Heart left ventricle (tissue), 13 donors: ENCODE results near the gene ATP2B2.

Source experiments
- CTCF ChIP-seq, 12 donors: fragments of 200-600 bp; sonication (generic) in 4 of 12; IDR thresholded peaks; one replicate each; pipeline versions ENCODE4 v1.5.0 to v1.8.0; 2018 to 2022; ENCODE audit warnings: antibody characterized with exemption in 12 of 12, mild to moderate bottlenecking in 5 of 12
- POLR2A ChIP-seq, 2 donors: fragments of 450-650 bp; IDR thresholded peaks; one replicate each; pipeline ENCODE4 v1.6.1; 2017; ENCODE audit warnings: antibody characterized with exemption in 2 of 2, mild to moderate bottlenecking in 2 of 2, moderate library complexity in 2 of 2
- donor health status: ischemic (EF 13 %, LVEDD 7.1; RV severe dilation, severe dysfunction).
- donor health status: DM: no; HTN: yes; CAD: no.
- donor health status: DM: no; HTN: no; CAD: no.
- donor health status: ischemic (EF 25% LVEDD 6.9; RV normal size, moderate dysfunction).
- donor health status: ischemic (EF 25% LVEDD 5.7; RV mildly dilated, moderate dysfunction).
- donor health status: ischemic (EF 35%, LVEDD 5.7; RV mildly dilated, moderate dysfunction).
- donor health status: nonischemic (EF 11% LVEDD 7.7; RV severe dilation, severe dysfunction).
- donor health status: DM: yes; HTN: yes; CAD: no.
- donor health status: PGD.
- donor health status: ischemic (EF 29% LVEDD 5.4; RV normal size, mild dysfunction).
- donor health status: nonischemic (EF 23%, LVEDD 6.1; RV moderate dilation, normal function).

GRCh38 chr3:10340046-10340445 is 165.3 kb downstream of the ATP2B2 start:
- TF ChIP-seq POLR2A (IDR thresholded peaks at IDR 0.05): no peak
- TF ChIP-seq CTCF (IDR thresholded peaks at IDR 0.05): no peak
